GM18951 (cell line): ENCODE data around the gene TRNAU1AP.
"Not testable (repeated sequence)": the region's sequence is repeated elsewhere in the genome, so short reads cannot be mapped to it uniquely, and the experiment has no call there.

Source experiments
- POLR2A ChIP-seq: IDR thresholded peaks from 4 replicates; pipeline ENCODE4 v1.6.1; 2011; ENCODE audit warnings: mild to moderate bottlenecking; ENCODE audit not compliant: insufficient read length, insufficient read depth; ENCODE audit errors: extremely low read depth
- in situ Hi-C: fragments of 300-500 bp; cut with MboI; formaldehyde crosslinking; loops from one replicate; pipeline ENCODE4 v1.12.0; 2022; ENCODE audit warnings: low sequenced_read_pairs, mixed read lengths, inconsistent platforms; ENCODE audit not compliant: unreplicated experiment

Gene TRNAU1AP

DNA sequence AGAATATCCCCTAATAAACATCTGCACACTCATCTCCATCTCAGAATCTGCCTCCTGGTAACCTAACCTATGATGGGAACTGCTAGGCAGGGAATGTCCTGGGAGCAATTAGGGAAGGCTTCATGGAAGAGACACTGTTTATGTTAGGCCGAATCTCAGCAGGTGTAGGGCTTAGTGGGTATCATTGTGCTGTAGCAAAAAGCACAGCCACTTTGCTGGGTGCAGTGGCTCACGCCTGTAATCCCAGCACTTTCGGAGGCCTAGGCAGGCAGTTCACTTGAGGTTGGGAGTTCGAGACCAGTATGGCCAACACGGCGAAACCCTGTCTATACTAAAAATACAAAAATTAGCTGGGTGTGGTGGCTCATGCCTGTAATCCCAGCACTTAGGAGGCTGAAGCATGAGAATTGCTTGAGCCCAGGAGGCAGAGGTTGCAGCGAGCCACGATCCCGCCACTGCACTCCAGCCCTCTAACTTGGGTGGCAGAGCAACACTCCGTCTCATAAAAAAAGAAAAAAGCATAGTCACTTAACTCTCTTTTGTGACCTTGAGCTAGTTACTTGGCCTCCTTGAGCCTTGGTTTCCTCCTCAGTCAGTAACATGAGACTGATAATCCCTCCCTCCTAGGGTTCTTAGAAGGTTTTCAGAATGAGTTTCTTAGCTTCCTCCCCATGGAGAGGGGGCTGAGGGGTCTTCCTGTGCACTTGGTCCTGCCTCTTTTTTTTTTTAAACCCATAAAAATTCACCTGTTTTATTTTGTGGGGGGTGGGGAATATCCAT, 42.7 kb downstream of the TRNAU1AP start:
- TF ChIP-seq POLR2A = no peak
- in situ Hi-C loops = no loop called here

DNA sequence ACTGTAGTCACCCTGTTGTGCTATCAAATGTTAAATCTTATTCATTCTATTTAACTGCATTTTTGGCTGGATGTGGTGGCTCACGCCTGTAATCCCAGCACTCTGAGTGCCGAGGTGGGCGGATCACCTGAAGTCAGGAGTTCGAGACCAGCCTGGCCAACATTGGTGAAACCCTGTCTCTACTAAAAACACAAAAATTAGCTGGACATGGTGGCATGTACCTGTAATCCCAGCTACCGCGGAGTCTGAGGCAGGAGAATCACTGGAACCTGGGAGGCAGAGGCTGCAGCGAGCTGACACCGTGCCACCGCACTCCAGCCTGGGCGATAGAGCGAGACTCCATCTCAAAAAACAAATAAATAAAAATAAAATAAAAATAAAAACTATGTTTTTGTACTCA, 43.4 kb downstream of the TRNAU1AP start:
- in situ Hi-C loops = not testable (repeated sequence)

DNA sequence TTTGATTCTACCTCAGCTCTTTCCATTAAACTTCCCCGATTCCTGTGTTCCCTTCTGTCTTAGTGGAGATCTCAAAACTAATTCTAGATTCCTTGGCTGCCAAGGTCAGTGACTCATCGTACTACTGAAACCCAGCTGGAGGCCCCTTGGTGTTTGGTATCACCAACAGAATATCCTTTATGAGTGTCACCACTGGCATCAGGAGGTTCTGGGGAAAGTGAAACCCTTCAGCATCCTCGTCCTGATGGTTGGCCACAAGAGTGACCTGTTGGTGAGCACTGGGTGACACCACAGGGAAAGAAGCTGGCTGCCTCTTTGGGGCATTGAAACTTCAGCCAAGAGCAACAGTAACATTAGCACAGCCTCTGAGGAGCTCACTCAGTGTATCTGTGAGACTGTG, 48.8 kb downstream of the TRNAU1AP start:
- in situ Hi-C loops = loop anchor here (10.0 to 25.0 kb wide), 2 partner anchors 87 to 189 kb away; no protein-coding TSS in a partner anchor
- no peak for TF ChIP-seq POLR2A

DNA sequence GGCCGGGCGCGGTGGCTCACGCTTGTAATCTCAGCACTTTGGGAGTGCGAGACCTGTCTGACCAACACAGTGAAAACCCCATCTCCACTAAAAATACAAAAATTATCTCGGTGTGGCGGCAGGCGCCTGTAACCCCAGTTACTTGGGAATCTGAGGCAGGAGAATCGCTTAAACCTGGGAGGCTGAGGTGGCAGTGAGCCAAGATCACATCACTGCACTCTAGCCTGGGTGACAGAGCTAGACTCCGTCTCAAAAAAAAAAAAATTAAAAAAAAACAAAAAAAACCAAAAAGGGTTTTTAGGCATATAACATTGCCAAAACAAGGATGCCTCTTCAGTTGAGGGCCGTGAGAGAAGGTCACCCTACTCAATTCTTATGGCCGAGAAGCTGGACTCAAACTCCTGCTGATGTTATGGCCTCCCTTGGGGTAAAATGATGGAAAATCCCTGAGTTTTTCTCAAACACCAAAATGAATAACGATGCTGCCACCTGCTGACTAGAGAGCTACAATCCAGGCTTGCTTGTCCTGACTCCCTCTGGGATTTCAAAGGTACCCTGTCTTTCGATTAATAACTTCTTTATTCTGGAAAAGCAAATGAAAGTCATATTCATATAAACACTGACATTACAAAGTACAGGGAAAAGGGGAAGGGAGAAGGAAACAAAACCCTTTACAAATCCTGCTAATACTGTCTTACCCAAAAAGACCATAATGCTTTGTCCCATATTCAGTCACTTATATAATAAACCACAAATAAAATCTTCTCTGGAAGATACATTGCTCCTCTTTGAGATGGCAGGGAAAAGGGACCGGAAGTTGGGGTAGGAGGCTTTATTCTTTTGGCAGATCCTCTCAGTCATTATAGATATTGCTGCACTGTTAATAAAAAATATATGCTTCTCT, 49.9 kb downstream of the TRNAU1AP start:
- no peak for TF ChIP-seq POLR2A
- in situ Hi-C loops = loop anchor here (10.0 to 25.0 kb wide), 2 partner anchors 88 to 190 kb away; no protein-coding TSS in a partner anchor

DNA sequence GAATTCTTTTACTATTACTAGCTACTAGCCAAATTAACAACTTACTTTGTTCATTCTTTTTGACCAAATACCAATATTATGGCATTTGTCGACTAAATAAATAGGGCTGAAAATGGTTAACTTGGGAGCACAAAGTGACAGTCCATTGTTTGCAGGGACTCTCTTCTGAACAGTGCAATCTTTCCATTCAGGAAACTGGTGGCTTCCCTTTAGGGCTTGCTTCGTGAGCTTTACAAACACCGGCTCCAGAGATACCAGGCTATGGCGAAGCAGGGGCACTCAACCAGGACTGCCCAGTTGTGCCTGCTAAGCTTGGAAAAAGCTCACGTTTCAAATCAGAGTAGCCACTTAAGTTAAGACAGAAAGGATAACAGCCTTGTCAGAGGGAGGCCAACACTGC, 51.5 kb downstream of the TRNAU1AP start:
- no peak for TF ChIP-seq POLR2A

DNA sequence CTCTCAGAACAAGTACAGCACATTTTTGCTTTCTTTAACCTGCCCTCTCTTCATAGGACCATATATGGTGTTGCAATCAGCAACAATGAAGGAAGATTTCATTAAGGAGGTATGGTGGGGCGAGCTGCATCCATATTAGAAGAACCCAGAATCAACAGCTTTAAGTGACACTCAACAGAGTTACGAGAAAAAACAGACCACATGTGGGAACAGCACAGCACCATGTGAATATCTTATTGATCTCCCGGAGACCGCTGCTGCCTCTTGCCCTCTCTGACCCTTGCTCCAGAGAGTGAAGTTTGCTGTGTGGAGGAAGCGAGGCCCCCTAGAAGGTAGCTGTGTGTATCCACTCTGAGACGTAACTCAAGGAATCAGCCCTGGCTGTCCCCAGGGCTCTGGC, 52.1 kb downstream of the TRNAU1AP start:
- TF ChIP-seq POLR2A = no peak
- in situ Hi-C loops = loop anchor here (10.0 to 25.0 kb wide), 2 partner anchors 90 to 193 kb away; no protein-coding TSS in a partner anchor

More for the DNA sequence above, 51.5 kb downstream of the TRNAU1AP start:
- in situ Hi-C loops = loop anchor here (10.0 to 25.0 kb wide), 2 partner anchors 90 to 192 kb away; no protein-coding TSS in a partner anchor

DNA sequence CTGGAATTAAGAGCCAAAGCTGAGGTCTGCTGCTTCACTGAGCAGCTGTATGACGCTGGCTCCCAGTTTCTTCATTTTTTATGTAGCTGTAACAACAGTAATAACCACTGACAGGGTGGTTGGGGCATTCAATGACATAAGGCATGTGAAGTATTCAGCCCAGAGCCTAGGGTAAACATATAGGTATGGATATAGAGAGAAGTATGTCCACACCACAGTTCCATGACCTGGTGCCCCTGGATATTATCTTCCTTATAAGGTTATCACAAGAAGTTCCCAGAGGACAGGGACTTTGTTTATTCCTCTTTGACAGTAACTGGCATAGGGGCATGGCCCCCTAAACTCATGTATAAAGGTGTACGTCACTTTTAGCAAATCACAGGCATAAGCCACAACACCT, 53.9 kb downstream of the TRNAU1AP start:
- in situ Hi-C loops = loop anchor here (10.0 to 25.0 kb wide), 2 partner anchors 92 to 194 kb away; no protein-coding TSS in a partner anchor
- TF ChIP-seq POLR2A = no peak

DNA sequence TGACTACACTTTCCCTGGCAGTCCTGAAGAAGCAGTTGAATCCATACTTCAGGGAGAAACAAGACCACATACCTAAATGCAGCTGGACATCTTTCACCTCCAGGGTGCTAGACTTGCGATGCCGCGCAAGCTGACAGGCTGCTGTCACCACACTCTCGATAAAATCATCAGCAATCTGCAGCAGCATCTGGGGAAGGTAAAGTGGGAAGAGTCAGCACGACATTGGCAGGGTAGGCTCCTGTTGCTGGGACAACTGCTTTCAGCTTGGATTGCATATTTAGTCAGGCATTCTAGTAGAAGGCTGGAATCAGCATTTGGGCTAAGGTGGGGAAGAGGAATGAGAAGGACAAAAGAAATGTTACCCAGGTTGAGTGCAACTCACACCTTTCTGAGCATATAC, 60.3 kb downstream of the TRNAU1AP start:
- TF ChIP-seq POLR2A = no peak
- in situ Hi-C loops = loop anchor here (25.0 kb wide), 1 partner anchor 201 kb away; no protein-coding TSS in a partner anchor
